Panc1 (cell line): ENCODE data around the gene FGFRL1.

Source experiments
- CTCF ChIP-seq: fragments of 450-650 bp; IDR thresholded peaks from 2 replicates; pipeline ENCODE4 v1.5.1; 2017; ENCODE audit warnings: mild to moderate bottlenecking
- POLR2AphosphoS5 ChIP-seq: IDR thresholded peaks from 2 replicates; pipeline ENCODE4 v1.6.1; 2012; ENCODE audit warnings: mild to moderate bottlenecking, low read depth, low read length, moderate library complexity
- REST ChIP-seq, 2 experiments: IDR thresholded peaks; 2 replicates each; pipeline ENCODE4 v1.6.1; 2011 to 2012; ENCODE audit warnings: low read depth in 2 of 2, control low read depth in 1 of 2, low read length in 1 of 2, mild to moderate bottlenecking in 1 of 2, moderate library complexity in 1 of 2; ENCODE audit not compliant: insufficient read depth in 1 of 2
- SIN3A ChIP-seq: IDR thresholded peaks from 2 replicates; pipeline ENCODE4 v1.6.1; 2012; ENCODE audit warnings: low read depth, mild to moderate bottlenecking, low read length, moderate library complexity, borderline replicate concordance; ENCODE audit not compliant: insufficient read depth
- TCF7L2 ChIP-seq: IDR thresholded peaks from 2 replicates; pipeline ENCODE4 v1.6.1; 2011; ENCODE audit warnings: mild to moderate bottlenecking, low read depth, low read length, inconsistent platforms

DNA sequence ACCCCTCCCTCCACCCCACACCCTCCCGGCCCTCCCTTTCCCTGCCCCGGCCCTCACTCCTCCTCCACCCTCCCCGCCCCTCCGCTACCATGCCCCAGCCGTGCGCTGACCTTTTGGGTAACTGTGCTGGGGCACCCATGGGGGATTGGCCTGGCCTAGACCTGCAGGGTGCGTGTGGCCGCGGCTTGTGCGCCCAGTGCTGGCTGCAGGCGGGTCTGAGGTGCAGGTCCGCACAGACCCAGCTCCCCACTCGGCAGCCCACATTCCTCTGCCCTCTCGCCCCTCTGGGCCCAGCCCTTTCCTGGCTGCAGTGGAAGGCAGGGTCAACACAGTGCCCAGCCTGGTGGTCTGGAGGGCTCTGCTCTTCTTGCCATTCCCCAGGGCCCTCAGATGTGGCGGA, 24.7 kb downstream of the FGFRL1 start:
- TF ChIP-seq CTCF: no peak
- TF ChIP-seq POLR2AphosphoS5: no peak
- TF ChIP-seq SIN3A: no peak
- TF ChIP-seq REST (IDR thresholded peaks at IDR 0.05; ENCODE audit: insufficient read depth in 1 of 2, low read depth in 2 of 2, low read length in 1 of 2): no peak
- no peak for TF ChIP-seq TCF7L2
